HEK293T (cell line): Measurements from ENCODE around the gene FAM222A.

Source experiments
- CTCF ChIA-PET: fragments of 350-600 bp; formaldehyde crosslinking; extraction: SDS; loops from one replicate; lab custom pipeline; 2021; ENCODE audit warnings: antibody characterized with exemption, inconsistent platforms; lab: Yijun Ruan, JAX
- POLR2A ChIA-PET: fragments of 350-600 bp; formaldehyde crosslinking; extraction: SDS; loops from one replicate; lab custom pipeline; 2020; ENCODE audit warnings: antibody characterized with exemption, inconsistent platforms; lab: Yijun Ruan, JAX
- DNase-seq: peaks from one replicate; pipeline ENCODE4 v3.0.0; 2012; ENCODE audit warnings: mixed read lengths; ENCODE audit errors: extremely low spot score
- ARNT ChIP-seq: fragments of 450-650 bp; IDR thresholded peaks from 2 replicates; pipeline ENCODE4 v1.6.1; 2017; ENCODE audit warnings: mild to moderate bottlenecking
- BHLHE40 ChIP-seq: fragments of 450-650 bp; IDR thresholded peaks from 2 replicates; pipeline ENCODE4 v1.6.1; 2016; ENCODE audit warnings: mild to moderate bottlenecking, moderate library complexity, borderline replicate concordance
- CTBP1 ChIP-seq: fragments of 450-650 bp; IDR thresholded peaks from 2 replicates; pipeline ENCODE4 v1.6.1; 2016; ENCODE audit warnings: borderline replicate concordance
- ELF4 ChIP-seq: fragments of 450-650 bp; IDR thresholded peaks from 2 replicates; pipeline ENCODE4 v1.6.1; 2017; ENCODE audit warnings: antibody characterized with exemption
- FOXA1 ChIP-seq: fragments of 450-650 bp; IDR thresholded peaks from 2 replicates; pipeline ENCODE4 v1.6.1; 2016; ENCODE audit warnings: mild to moderate bottlenecking
- FOXK2 ChIP-seq: fragments of 450-650 bp; IDR thresholded peaks from 2 replicates; pipeline ENCODE4 v1.6.1; 2016; ENCODE audit warnings: mild to moderate bottlenecking
- FOXM1 ChIP-seq: fragments of 450-650 bp; IDR thresholded peaks from 2 replicates; pipeline ENCODE4 v1.6.1; 2017; ENCODE audit warnings: mild to moderate bottlenecking, borderline replicate concordance
- HDGF ChIP-seq: fragments of 450-650 bp; IDR thresholded peaks from 2 replicates; pipeline ENCODE4 v1.6.1; 2017; ENCODE audit warnings: antibody characterized with exemption, borderline replicate concordance
- L3MBTL2 ChIP-seq: fragments of 450-650 bp; conservative IDR thresholded peaks from 2 replicates; pipeline ENCODE4 v1.6.1; 2016; ENCODE audit warnings: mild to moderate bottlenecking
- LEF1 ChIP-seq: fragments of 450-650 bp; IDR thresholded peaks from 2 replicates; pipeline ENCODE4 v1.6.1; 2017; ENCODE audit warnings: mild to moderate bottlenecking, borderline replicate concordance
- NFRKB ChIP-seq: fragments of 450-650 bp; IDR thresholded peaks from 2 replicates; pipeline ENCODE4 v1.6.1; 2016; ENCODE audit warnings: mild to moderate bottlenecking, moderate library complexity
- PKNOX1 ChIP-seq: fragments of 450-650 bp; IDR thresholded peaks from 2 replicates; pipeline ENCODE4 v1.6.1; 2016
- SP1 ChIP-seq: fragments of 450-650 bp; IDR thresholded peaks from 2 replicates; pipeline ENCODE4 v1.6.1; 2017
- SUZ12 ChIP-seq: fragments of 450-650 bp; IDR thresholded peaks from 2 replicates; pipeline ENCODE4 v1.6.1; 2016; ENCODE audit warnings: mild to moderate bottlenecking
- TARDBP ChIP-seq: fragments of 450-650 bp; IDR thresholded peaks from 2 replicates; pipeline ENCODE4 v1.6.1; 2016
- ZNF384 ChIP-seq: fragments of 450-650 bp; IDR thresholded peaks from 2 replicates; pipeline ENCODE4 v1.6.1; 2016

FAM222A gene

GRCh38 chr12:109714141-109714912 is 702 bp downstream of the FAM222A start:
- no peak for TF ChIP-seq SP1
- no peak for TF ChIP-seq LEF1
- no peak for TF ChIP-seq BHLHE40
- no peak for TF ChIP-seq PKNOX1
- no peak for TF ChIP-seq ARNT
- ChIA-PET CTCF (no interaction called here), POLR2A (no interaction called here)
- peak; percentile 59 for DNase-seq

- ChIA-PET POLR2A (no interaction called here), CTCF (no interaction called here)
- DNase-seq, result no peak
- TF ChIP-seq CTBP1, result no peak
- TF ChIP-seq SP1, result no peak
- no peak for TF ChIP-seq TARDBP
- TF ChIP-seq FOXM1, result no peak
- no peak for TF ChIP-seq L3MBTL2
- no peak for TF ChIP-seq ZNF384
- no peak for TF ChIP-seq ELF4
- no peak for TF ChIP-seq NFRKB
- TF ChIP-seq ARNT, result no peak
- TF ChIP-seq PKNOX1, result no peak
- TF ChIP-seq FOXK2, result no peak
- TF ChIP-seq FOXA1, result no peak
- no peak for TF ChIP-seq HDGF
- TF ChIP-seq LEF1, result no peak
- TF ChIP-seq SUZ12, result no peak
- no peak for TF ChIP-seq BHLHE40
Measured at GRCh38 chr12:109714913-109715244, 1.3 kb downstream of the FAM222A start.

- no peak for TF ChIP-seq ZNF384
- TF ChIP-seq BHLHE40, result no peak
- no peak for TF ChIP-seq NFRKB
- no peak for TF ChIP-seq CTBP1
- TF ChIP-seq SUZ12, result no peak
- TF ChIP-seq PKNOX1, result no peak
- no peak for TF ChIP-seq ELF4
- no peak for TF ChIP-seq FOXA1
- no peak for TF ChIP-seq TARDBP
- no peak for TF ChIP-seq FOXK2
- no peak for TF ChIP-seq LEF1
- no peak for TF ChIP-seq ARNT
- TF ChIP-seq L3MBTL2, result no peak
- TF ChIP-seq FOXM1, result no peak
- TF ChIP-seq HDGF, result no peak
- TF ChIP-seq SP1, result no peak
- CTCF ChIA-PET, result no interaction called here
- POLR2A ChIA-PET, result no interaction called here
- no peak for DNase-seq
Measured at GRCh38 chr12:109715310-109716091, 1.9 kb downstream of the FAM222A start.

GRCh38 chr12:109716092-109716479 is 2.5 kb downstream of the FAM222A start:
- CTCF ChIA-PET, result interaction anchor here (1.2 kb wide), 1 partner anchor 107 kb away, joined by 11 read pairs; no protein-coding TSS in a partner anchor
- no peak for DNase-seq
- POLR2A ChIA-PET, result no interaction called here
- TF ChIP-seq NFRKB (no peak), ZNF384 (no peak), FOXA1 (no peak), TARDBP (no peak)

- CTCF ChIA-PET, result interaction anchor here (1.2 kb wide), 1 partner anchor 108 kb away, joined by 11 read pairs; no protein-coding TSS in a partner anchor
- no peak for DNase-seq
- TF ChIP-seq TARDBP, result no peak
- no peak for TF ChIP-seq ARNT
- TF ChIP-seq HDGF, result no peak
- TF ChIP-seq FOXA1, result no peak
- POLR2A ChIA-PET, result no interaction called here
Measured at GRCh38 chr12:109716512-109717389, 3.1 kb downstream of the FAM222A start.
